Smooth muscle cell (in vitro differentiated cells): Measurements from ENCODE around the gene U2AF2. TPM values are rescaled to one million over a fixed set of nuclear protein-coding genes. Genes with fewer than 3 reads are reported as not detected.

Source experiments
- DNase-seq: peaks from one replicate; lab custom pipeline; 2025; ENCODE audit not compliant: unreplicated experiment; lab: John Stamatoyannopoulos, UW
- H2AFZ ChIP-seq: fragments of 200-600 bp; sonication (generic); 2 replicates; pipeline ENCODE4 v1.6.0; 2016; ENCODE audit warnings: antibody characterized with exemption, low read depth, mild to moderate bottlenecking
- H3F3A ChIP-seq: fragments of 200-600 bp; sonication (generic); 2 replicates; pipeline ENCODE4 v1.6.0; 2017; ENCODE audit warnings: antibody characterized with exemption, low read depth
- H3K27ac ChIP-seq: fragments of 200-600 bp; sonication (generic); 2 replicates; pipeline ENCODE4 v1.5.1; 2016; ENCODE audit warnings: low read depth, mild to moderate bottlenecking
- H3K27me3 ChIP-seq: fragments of 200-600 bp; sonication (generic); 2 replicates; pipeline ENCODE4 v1.6.1; 2016; ENCODE audit warnings: low read depth, mild to moderate bottlenecking
- H3K36me3 ChIP-seq: fragments of 200-600 bp; sonication (generic); 2 replicates; pipeline ENCODE4 v1.5.1; 2016; ENCODE audit warnings: low read depth
- H3K4me1 ChIP-seq: fragments of 200-600 bp; sonication (generic); 2 replicates; pipeline ENCODE4 v1.5.1; 2016; ENCODE audit warnings: low read depth
- H3K4me2 ChIP-seq: fragments of 200-600 bp; sonication (generic); 2 replicates; pipeline ENCODE4 v1.6.0; 2016; ENCODE audit warnings: mild to moderate bottlenecking
- H3K4me3 ChIP-seq: fragments of 200-600 bp; sonication (generic); 2 replicates; pipeline ENCODE4 v1.5.1; 2016; ENCODE audit warnings: mild to moderate bottlenecking
- H3K79me2 ChIP-seq: fragments of 200-600 bp; sonication (generic); 2 replicates; pipeline ENCODE4 v1.6.0; 2016; ENCODE audit warnings: low read depth, mild to moderate bottlenecking
- H3K9ac ChIP-seq: fragments of 200-600 bp; sonication (generic); 2 replicates; pipeline ENCODE4 v1.6.0; 2016; ENCODE audit warnings: low read depth
- H3K9me3 ChIP-seq: fragments of 200-600 bp; sonication (generic); replicated peaks from 2 replicates; pipeline ENCODE4 v1.5.1; 2016; ENCODE audit warnings: low read depth
- H4K20me1 ChIP-seq: fragments of 200-600 bp; sonication (generic); 2 replicates; pipeline ENCODE4 v1.6.0; 2016; ENCODE audit warnings: low read depth
- CTCF ChIP-seq: fragments of 200-600 bp; sonication (generic); IDR thresholded peaks from 2 replicates; pipeline ENCODE4 v1.5.1; 2017; ENCODE audit warnings: borderline replicate concordance, mild to moderate bottlenecking, antibody characterized with exemption; ENCODE audit not compliant: insufficient read depth, poor library complexity, severe bottlenecking
- WGBS: methylation state at CpG from one replicate; pipeline ENCODE4 v1.1.7; 2016; ENCODE audit warnings: low lambda C conversion rate; 5-methylcytosine and 5-hydroxymethylcytosine counted together
- polyA plus RNA-seq: library from polyadenylated mRNA; unstranded; fragments of >200 nt; fragmentation: Nextera tagmentation; extraction: Ambion mirVana; gene quantifications from 2 replicates; pipeline ENCODE4 v1.2.1, GENCODE V29; 2016
- total RNA-seq: library from RNA; depleted of rRNA; stranded (reverse); fragments of >200 nt; gene quantifications from 2 replicates; pipeline ENCODE4 v1.2.3, GENCODE V29; 2014

U2AF2 gene
- total and polyA plus RNA-seq, 2 experiments from 2014 or later, result 8.4 to 70.7 TPM

- no peak overlapping the region for H3K4me3 ChIP-seq
- H2AFZ ChIP-seq, result no peak overlapping the region
- DNase-seq, result no peak
- H3K4me1 ChIP-seq, result no peaks in the 10 kb centered on the region
- H3K79me2 ChIP-seq, result peaks cover 17% of the 10 kb centered on the region
- no peaks in the 10 kb centered on the region for H3F3A ChIP-seq
- no peak overlapping the region for H3K9ac ChIP-seq
- no peaks in the 10 kb centered on the region for H3K36me3 ChIP-seq
- 98% methylated on average over 46 of the region's 98 CpGs for WGBS
- no peak overlapping the region for H3K4me2 ChIP-seq
- no peak for TF ChIP-seq CTCF
- no peak overlapping the region for H3K27ac ChIP-seq
- peaks cover 24% of the 10 kb centered on the region for H4K20me1 ChIP-seq
- no peaks in the 10 kb centered on the region for H3K27me3 ChIP-seq
- H3K9me3 ChIP-seq, result no peaks in the 10 kb centered on the region
Measured at GRCh38 chr19:55614711-55615542, 39.9 kb upstream of the U2AF2 start.

- no peaks in the 10 kb centered on the region for H3K9me3 ChIP-seq
- H3K4me2 ChIP-seq, result no peak overlapping the region
- no peak overlapping the region for H2AFZ ChIP-seq
- no peaks in the 10 kb centered on the region for H3K27me3 ChIP-seq
- H3K9ac ChIP-seq, result no peak overlapping the region
- H3K4me1 ChIP-seq, result no peaks in the 10 kb centered on the region
- no peak overlapping the region for H3K27ac ChIP-seq
- H4K20me1 ChIP-seq, result peaks cover 24% of the 10 kb centered on the region
- H3K4me3 ChIP-seq, result no peak overlapping the region
- H3K36me3 ChIP-seq, result no peaks in the 10 kb centered on the region
- WGBS, result 98% methylated on average over 53 of the region's 88 CpGs
- DNase-seq, result no peak
- TF ChIP-seq CTCF, result no peak
- peaks cover 8% of the 10 kb centered on the region for H3K79me2 ChIP-seq
- H3F3A ChIP-seq, result peaks cover 4% of the 10 kb centered on the region
Measured at GRCh38 chr19:55615543-55616394, 39.1 kb upstream of the U2AF2 start.

GRCh38 chr19:55616395-55616875 lies 38.4 kb upstream of the U2AF2 start:
- no peaks in the 10 kb centered on the region for H3K4me1 ChIP-seq
- no peak for DNase-seq
- H4K20me1 ChIP-seq, result peaks cover 20% of the 10 kb centered on the region
- no peak overlapping the region for H3K27ac ChIP-seq
- TF ChIP-seq CTCF, result no peak
- WGBS, result 98% methylated on average over 15 of the region's 38 CpGs
- H3K4me3 ChIP-seq, result no peak overlapping the region
- no peak overlapping the region for H2AFZ ChIP-seq
- H3K9ac ChIP-seq, result no peak overlapping the region
- H3K79me2 ChIP-seq, result peaks cover 6% of the 10 kb centered on the region
- H3K4me2 ChIP-seq, result no peak overlapping the region
- no peaks in the 10 kb centered on the region for H3K36me3 ChIP-seq
- no peaks in the 10 kb centered on the region for H3K27me3 ChIP-seq
- H3K9me3 ChIP-seq, result no peaks in the 10 kb centered on the region
- peaks cover 4% of the 10 kb centered on the region for H3F3A ChIP-seq
